Measurements from ENCODE around the gene SPATS2L.

Gene SPATS2L

DNA sequence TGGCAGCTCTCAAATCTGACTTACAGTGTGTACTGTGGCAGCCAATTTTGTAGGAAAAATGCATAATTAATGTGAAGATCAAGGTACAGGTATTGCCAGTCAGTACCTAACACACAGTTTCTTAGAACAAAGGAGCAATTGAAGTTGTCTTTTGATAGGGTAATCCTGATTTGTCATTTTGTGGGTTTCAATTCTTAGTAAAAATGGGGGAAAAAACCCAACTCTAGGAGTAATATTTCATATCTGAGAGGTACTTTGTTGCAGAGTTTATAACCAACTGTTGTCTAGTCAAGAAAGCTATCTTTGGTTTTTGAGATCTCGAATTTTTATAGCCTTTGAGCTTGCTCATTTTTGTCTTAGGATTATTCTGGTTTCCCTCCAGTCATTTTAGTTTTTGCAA lies 16.1 kb downstream of the SPATS2L start:
- TF ChIP-seq, protein P1, sequence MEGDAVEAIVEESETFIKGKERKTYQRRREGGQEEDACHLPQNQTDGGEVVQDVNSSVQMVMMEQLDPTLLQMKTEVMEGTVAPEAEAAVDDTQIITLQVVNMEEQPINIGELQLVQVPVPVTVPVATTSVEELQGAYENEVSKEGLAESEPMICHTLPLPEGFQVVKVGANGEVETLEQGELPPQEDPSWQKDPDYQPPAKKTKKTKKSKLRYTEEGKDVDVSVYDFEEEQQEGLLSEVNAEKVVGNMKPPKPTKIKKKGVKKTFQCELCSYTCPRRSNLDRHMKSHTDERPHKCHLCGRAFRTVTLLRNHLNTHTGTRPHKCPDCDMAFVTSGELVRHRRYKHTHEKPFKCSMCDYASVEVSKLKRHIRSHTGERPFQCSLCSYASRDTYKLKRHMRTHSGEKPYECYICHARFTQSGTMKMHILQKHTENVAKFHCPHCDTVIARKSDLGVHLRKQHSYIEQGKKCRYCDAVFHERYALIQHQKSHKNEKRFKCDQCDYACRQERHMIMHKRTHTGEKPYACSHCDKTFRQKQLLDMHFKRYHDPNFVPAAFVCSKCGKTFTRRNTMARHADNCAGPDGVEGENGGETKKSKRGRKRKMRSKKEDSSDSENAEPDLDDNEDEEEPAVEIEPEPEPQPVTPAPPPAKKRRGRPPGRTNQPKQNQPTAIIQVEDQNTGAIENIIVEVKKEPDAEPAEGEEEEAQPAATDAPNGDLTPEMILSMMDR (IDR thresholded peaks at IDR 0.05; ENCODE audit: low read depth, low read length, missing control alignments): no peak
- no peak for DNase-seq (ENCODE audit: low read depth)
- H3K4me3 ChIP-seq (ENCODE audit: low read depth, low read length): no peak overlapping the region
- in situ Hi-C loops (cut with HindIII; ENCODE audit: low sequenced_read_pairs): no loop called here

DNA sequence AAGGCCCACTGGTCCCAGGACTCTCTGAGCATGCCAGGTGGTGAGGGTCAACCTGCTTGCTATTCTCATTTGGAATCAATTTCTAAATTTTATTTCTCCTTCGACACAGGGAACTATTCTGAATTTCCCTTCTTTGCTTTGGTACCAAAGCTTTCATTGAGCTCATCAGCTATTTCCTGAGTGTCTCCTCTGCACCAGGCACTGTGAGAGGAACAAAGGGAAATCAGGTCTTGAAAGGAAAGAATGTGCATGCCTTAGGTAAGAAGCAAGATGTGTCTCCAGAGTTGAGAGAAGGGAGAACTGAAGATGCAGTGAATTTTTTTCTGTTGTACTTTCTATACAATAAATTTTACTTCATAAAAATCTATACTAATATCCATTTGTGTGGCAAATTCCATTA lies 17.9 kb downstream of the SPATS2L start:
- no peak overlapping the region for H3K4me3 ChIP-seq (ENCODE audit: low read depth, low read length)
- TF ChIP-seq, protein P1 (IDR thresholded peaks at IDR 0.05; ENCODE audit: low read depth, low read length, missing control alignments): no peak
- DNase-seq (ENCODE audit: low read depth): no peak
- in situ Hi-C loops (cut with HindIII; ENCODE audit: low sequenced_read_pairs): no loop called here

DNA sequence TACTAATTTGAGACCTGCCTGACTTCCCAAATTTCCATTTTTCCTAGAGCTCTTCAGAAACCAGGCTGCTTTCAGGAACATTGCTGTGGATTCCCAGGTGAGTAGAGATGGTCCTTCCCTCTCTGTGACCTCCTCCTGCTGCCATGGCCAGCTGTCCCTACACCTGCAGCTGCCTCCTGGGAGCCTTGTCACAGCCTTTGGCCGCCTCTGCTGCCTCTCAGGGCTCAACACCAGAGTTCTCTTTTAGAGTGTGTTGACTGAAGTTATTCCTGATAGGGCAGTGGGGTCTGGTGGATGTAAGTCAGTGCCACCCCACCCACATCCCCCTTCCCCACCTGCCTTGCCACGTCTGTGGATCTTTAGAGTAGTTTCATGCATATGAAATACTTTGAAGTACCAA lies 22.9 kb downstream of the SPATS2L start:
- TF ChIP-seq, protein P1 (IDR thresholded peaks at IDR 0.05; ENCODE audit: low read depth, low read length, missing control alignments): no peak
- DNase-seq (ENCODE audit: low read depth): no peak
- H3K4me3 ChIP-seq (ENCODE audit: low read depth, low read length): no peak overlapping the region
- in situ Hi-C loops (cut with HindIII; ENCODE audit: low sequenced_read_pairs): no loop called here

DNA sequence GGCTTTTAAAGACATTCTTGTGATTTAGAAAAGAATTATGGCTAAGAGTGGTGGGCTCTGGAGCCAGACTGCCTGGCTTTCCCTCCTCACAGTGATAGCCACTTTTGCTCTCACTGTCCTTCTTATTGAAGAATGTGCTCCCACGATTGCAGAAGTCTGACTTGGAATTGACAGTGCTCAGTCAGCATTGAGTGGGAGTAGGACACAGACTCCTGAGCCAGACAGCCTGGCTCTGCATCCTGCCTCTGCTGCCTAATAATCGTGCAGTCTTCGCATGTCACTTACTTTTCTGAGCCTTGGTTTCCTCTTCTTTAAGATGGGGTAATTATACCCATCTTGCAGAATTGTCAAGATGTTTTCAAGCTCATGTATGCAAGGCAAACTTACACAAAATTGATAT lies 23.3 kb downstream of the SPATS2L start:
- no peak for DNase-seq (ENCODE audit: low read depth)
- TF ChIP-seq, protein P1 (IDR thresholded peaks at IDR 0.05; ENCODE audit: low read depth, low read length, missing control alignments): no peak
- H3K4me3 ChIP-seq (ENCODE audit: low read depth, low read length): no peak overlapping the region
- in situ Hi-C loops (cut with HindIII; ENCODE audit: low sequenced_read_pairs): no loop called here

DNA sequence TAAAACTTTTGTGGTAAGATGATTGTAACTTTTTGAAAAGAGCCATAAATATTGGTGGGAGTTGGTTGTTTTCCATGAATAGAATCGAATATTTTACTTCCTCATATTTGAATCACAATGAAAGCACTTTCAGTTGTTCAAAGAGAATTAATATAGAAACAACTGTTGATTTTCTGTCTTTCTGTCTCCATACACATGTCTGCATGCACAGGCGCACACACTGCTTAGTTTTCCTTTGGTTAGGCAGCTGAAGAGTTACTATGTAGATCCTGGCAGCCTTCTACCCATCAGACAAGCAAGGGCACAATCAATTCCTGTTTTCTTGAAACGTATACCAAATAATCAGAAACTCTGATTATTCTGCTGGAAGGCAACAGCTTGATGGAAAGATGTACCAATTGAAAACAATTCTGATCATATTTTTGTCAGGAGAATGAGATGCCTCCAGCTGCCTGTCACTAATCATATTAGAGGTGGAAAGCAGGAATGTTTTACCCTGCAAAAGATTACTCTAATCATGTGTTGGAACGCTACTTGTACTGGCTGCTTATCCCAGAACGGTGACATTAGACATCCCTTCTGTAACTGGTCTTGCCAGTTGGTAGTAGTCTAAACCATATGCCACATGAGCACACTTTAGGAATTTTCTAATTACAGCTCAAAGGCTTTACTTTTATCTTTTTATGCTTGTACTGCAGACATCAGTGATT lies 24.0 kb downstream of the SPATS2L start:
- DNase-seq (ENCODE audit: low read depth): no peak
- in situ Hi-C loops (cut with HindIII; ENCODE audit: low sequenced_read_pairs): no loop called here
- TF ChIP-seq, protein P1 (IDR thresholded peaks at IDR 0.05; ENCODE audit: low read depth, low read length, missing control alignments): no peak
- H3K4me3 ChIP-seq (ENCODE audit: low read depth, low read length): no peak overlapping the region

DNA sequence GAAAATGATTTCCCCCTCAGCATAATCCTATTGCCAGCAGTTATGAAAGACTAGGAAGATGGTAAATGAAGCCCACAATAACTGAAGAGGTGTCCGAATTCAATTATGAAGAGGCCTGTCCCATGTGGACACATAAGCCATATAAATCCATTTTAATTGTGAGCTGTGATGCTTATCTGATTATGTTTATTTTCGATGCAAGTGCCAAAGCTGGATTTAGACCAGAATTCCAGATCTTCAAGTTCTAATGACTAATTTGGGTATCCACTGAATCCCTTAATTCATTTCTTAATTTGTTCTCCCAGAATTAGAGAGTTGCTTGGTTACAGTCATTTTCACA lies 24.5 kb downstream of the SPATS2L start:
- in situ Hi-C loops (cut with HindIII; ENCODE audit: low sequenced_read_pairs): no loop called here
- H3K4me3 ChIP-seq (ENCODE audit: low read depth, low read length): no peak overlapping the region
- no peak for DNase-seq (ENCODE audit: low read depth)
- TF ChIP-seq, protein P1 (IDR thresholded peaks at IDR 0.05; ENCODE audit: low read depth, low read length, missing control alignments): no peak

Data from astrocyte of the cerebellum (primary cell).